Naive thymus-derived CD4-positive, alpha-beta T cell (primary cell): Measurements from ENCODE around the gene WDR70. TPM values are rescaled to one million over a fixed set of nuclear protein-coding genes. Genes with fewer than 3 reads are reported as not detected.

ENCODE experiments used
- ATAC-seq: fragments of 150-1000 bp; cut with Tn5 transposase; 2 replicates; pipeline ENCODE4 v1.10.0; 2021; ENCODE audit warnings: mild to moderate bottlenecking, moderate library complexity
- CTCF ChIA-PET: fragments of 350-600 bp; sonication (Branson Sonifier 250); formaldehyde crosslinking; loops from one replicate; lab custom pipeline; 2021; ENCODE audit warnings: antibody characterized with exemption; lab: Charles Lee
- POLR2A ChIA-PET: fragments of 350-600 bp; sonication (Branson Sonifier 250); formaldehyde crosslinking; loops from one replicate; lab custom pipeline; 2021; ENCODE audit warnings: antibody characterized with exemption, inconsistent platforms; lab: Charles Lee
- DNase-seq, 9 donors: peaks; one replicate each; pipeline versions ENCODE4 v3.0.0 to v3.0.0-alpha.2; 2020 to 2022; ENCODE audit warnings: mixed read lengths in 1 of 9
- H3K27ac ChIP-seq: one replicate; pipeline ENCODE4 v1.7.0; 2013; ENCODE audit warnings: mild to moderate bottlenecking, low read depth, low read length, moderate library complexity
- H3K27me3 ChIP-seq, 2 donors: one replicate each; pipeline ENCODE4 v1.7.0; 2013; ENCODE audit warnings: low read length in 2 of 2, mild to moderate bottlenecking in 2 of 2, moderate library complexity in 2 of 2; ENCODE audit not compliant: control insufficient read depth in 2 of 2, insufficient read depth in 2 of 2
- H3K36me3 ChIP-seq, 3 experiments: 1 replicate in 2 of 3; 2 replicates in 1 of 3; pipeline ENCODE4 v1.7.0; 2013; ENCODE audit warnings: low read length in 3 of 3, mild to moderate bottlenecking in 3 of 3, moderate library complexity in 1 of 3; ENCODE audit not compliant: insufficient read depth in 3 of 3, control insufficient read depth in 2 of 3
- H3K4me1 ChIP-seq, 2 donors: one replicate each; pipeline ENCODE4 v1.7.0; 2013; ENCODE audit warnings: low read length in 2 of 2, mild to moderate bottlenecking in 2 of 2, moderate library complexity in 1 of 2; ENCODE audit not compliant: control insufficient read depth in 2 of 2, insufficient read depth in 2 of 2
- H3K4me3 ChIP-seq: 2 replicates; pipeline ENCODE4 v1.7.0; 2013; ENCODE audit warnings: mild to moderate bottlenecking, low read length
- H3K9me3 ChIP-seq, 3 experiments: 1 replicate in 2 of 3; 2 replicates in 1 of 3; pipeline ENCODE4 v1.7.0; 2013; ENCODE audit warnings: low read length in 3 of 3; ENCODE audit not compliant: control insufficient read depth in 2 of 3
- H3K27ac Mint-ChIP-seq, 9 donors: one replicate each; pipeline ENCODE4 v1.8.0; 2020 to 2022; ENCODE audit warnings: mixed read lengths in 9 of 9, mild to moderate bottlenecking in 8 of 9, moderate library complexity in 5 of 9, inconsistent platforms in 2 of 9
- H3K27me3 Mint-ChIP-seq, 5 donors: one replicate each; pipeline ENCODE4 v1.8.0; 2021 to 2022; ENCODE audit warnings: mixed read lengths in 5 of 5, mild to moderate bottlenecking in 1 of 5
- H3K36me3 Mint-ChIP-seq, 5 donors: one replicate each; pipeline ENCODE4 v1.8.0; 2020 to 2022; ENCODE audit warnings: mixed read lengths in 5 of 5, mild to moderate bottlenecking in 3 of 5, inconsistent platforms in 1 of 5
- H3K4me1 Mint-ChIP-seq, 7 donors: one replicate each; pipeline ENCODE4 v1.8.0; 2020 to 2022; ENCODE audit warnings: mixed read lengths in 7 of 7, mild to moderate bottlenecking in 3 of 7, inconsistent platforms in 1 of 7
- H3K4me3 Mint-ChIP-seq, 10 donors: one replicate each; pipeline ENCODE4 v1.8.0; 2020 to 2022; ENCODE audit warnings: mild to moderate bottlenecking in 10 of 10, mixed read lengths in 10 of 10, moderate library complexity in 6 of 10, inconsistent platforms in 2 of 10
- H3K9me3 Mint-ChIP-seq, 11 donors: one replicate each; pipeline ENCODE4 v1.8.0; 2020 to 2022; ENCODE audit warnings: mixed read lengths in 11 of 11, mild to moderate bottlenecking in 4 of 11, inconsistent platforms in 1 of 11, moderate library complexity in 1 of 11
- intact Hi-C, 2 donors: fragments of 100-400 bp; cut with micrococcal nuclease; formaldehyde crosslinking; loops; one replicate each; pipeline ENCODE4 v1.15.1; 2023
- polyA plus RNA-seq, 2 donors: library from polyadenylated mRNA; unstranded; fragments of 300-500 nt; fragmentation: Illumina TruSeq; gene quantifications; one replicate each; pipeline ENCODE4 v1.2.3, GENCODE V29; 2021
- total RNA-seq, 6 experiments: library from RNA in 5 of 6; stranded (reverse) in 5 of 6; gene quantifications; 1 replicate in 5 of 6; 2 replicates in 1 of 6; pipeline ENCODE4 v1.2.3 and lab custom pipeline; 2021 to 2026

WDR70 gene
- total and polyA plus RNA-seq, 7 experiments from 2014 or later, result 17.7 to 41.4 (median 38.8) TPM

DNA sequence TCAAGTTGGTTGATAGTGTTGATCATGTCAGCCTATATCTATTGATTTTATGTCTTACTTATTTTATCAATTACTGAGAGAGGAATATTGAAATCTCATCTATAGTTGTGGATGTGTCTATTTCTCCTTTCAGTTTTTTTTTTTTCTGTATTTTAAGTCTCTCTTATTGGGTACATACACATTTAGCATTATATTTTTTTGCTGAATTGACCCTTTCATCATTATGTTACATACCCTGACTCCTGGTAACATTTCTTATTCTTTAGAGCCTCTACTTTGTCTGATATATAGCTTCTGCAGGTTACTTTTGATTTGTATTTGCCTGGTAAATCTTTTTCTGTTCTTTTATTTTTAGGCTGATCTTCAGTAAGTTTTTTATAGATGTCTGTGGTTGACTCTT, 281.2 kb downstream of the WDR70 start:
- Mint-ChIP-seq H3K4me3 (no peak overlapping the region), H3K36me3 (peaks cover 0 to 59% (median 32%) of the 10 kb centered on the region in 5 donors), H3K9me3 (peaks cover 0 to 5% (median 2%) of the 10 kb centered on the region in 11 donors), H3K27ac (peak overlapping the region in 1 of 9 donors; percentile 7), H3K4me1 (peaks cover 0 to 19% (median 15%) of the 10 kb centered on the region in 7 donors), H3K27me3 (no peaks in the 10 kb centered on the region)
- H3K27me3 ChIP-seq, result no peaks in the 10 kb centered on the region
- H3K4me1 ChIP-seq, result no peaks in the 10 kb centered on the region
- H3K27ac ChIP-seq, result no peak overlapping the region
- CTCF ChIA-PET, result no interaction called here
- no peaks in the 10 kb centered on the region for H3K36me3 ChIP-seq
- intact Hi-C loops, result no loop called here
- ATAC-seq, result no peak
- POLR2A ChIA-PET, result no interaction called here
- H3K9me3 ChIP-seq, result no peaks in the 10 kb centered on the region
- no peak overlapping the region for H3K4me3 ChIP-seq
- DNase-seq, result no peak

DNA sequence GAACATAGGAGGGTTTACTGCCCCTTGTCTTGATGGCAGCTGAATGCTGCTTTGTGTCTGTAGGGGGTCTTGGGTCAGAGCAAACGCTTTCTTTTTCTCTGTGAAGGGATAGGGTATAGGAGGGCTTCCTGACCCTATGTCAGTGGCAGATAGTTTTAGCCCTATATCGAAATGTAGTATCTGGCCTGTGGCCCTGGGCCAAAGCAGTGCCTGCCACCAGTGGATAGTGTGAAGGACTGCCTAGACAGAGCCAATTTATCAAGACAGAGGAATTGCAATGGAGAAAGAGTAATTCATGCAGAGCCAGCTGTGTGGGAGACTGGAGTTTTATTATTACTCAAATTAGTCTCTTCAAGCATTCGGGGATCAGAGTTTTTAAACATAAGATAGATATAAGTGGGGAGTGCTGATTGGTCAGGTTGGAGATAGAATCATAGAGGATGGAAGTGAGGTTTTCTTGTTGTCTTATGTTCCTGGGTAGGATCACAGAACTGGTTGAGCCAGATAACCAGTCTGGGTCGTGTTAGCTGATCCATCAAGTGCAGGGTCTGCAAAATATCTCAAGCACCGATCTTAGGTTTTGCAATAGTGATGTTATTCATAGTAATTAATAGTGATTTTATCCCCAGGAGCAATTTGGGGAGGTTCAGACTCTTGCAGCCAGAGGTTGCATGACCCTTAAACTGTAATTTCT, 282.3 kb downstream of the WDR70 start:
- DNase-seq (no peak), ATAC-seq (no peak)
- Mint-ChIP-seq H3K4me3 (no peak overlapping the region), H3K27me3 (no peaks in the 10 kb centered on the region), H3K4me1 (peaks cover 0 to 20% (median 14%) of the 10 kb centered on the region in 7 donors), H3K36me3 (peaks cover 0 to 56% (median 27%) of the 10 kb centered on the region in 5 donors), H3K9me3 (peaks cover 0 to 2% (median 0%) of the 10 kb centered on the region in 11 donors), H3K27ac (no peak overlapping the region)
- Histone ChIP-seq H3K36me3 (no peaks in the 10 kb centered on the region), H3K27ac (no peak overlapping the region), H3K9me3 (no peaks in the 10 kb centered on the region), H3K4me3 (no peak overlapping the region), H3K27me3 (no peaks in the 10 kb centered on the region), H3K4me1 (no peaks in the 10 kb centered on the region)
- intact Hi-C loops, result no loop called here
- POLR2A ChIA-PET, result no interaction called here
- CTCF ChIA-PET, result interaction anchor here (0.6 kb wide), 1 partner anchor 329 kb away, joined by 6 read pairs; no protein-coding TSS in a partner anchor

DNA sequence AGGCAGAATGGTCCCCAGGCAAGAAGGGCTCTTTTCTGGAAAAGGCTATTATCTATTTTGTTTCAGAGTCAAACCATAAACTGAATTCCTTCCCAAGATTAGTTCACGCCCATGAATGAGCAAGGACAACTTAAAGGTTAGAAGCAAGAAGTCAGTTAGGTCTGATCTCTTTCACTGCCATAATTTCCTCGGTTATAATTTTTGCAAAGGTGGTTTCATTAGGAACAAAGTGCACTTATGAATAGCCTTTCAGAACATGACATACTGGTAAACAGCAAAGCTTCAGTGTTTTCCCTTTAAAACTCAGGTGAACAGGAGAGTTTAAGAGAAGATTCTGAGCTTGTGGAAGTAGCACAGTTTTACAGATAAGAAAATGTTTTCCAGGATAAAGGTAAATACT, 282.8 kb downstream of the WDR70 start:
- no peaks in the 10 kb centered on the region for H3K4me1 ChIP-seq
- ATAC-seq (no peak), DNase-seq (no peak)
- no peak overlapping the region for H3K4me3 ChIP-seq
- H3K27ac ChIP-seq, result no peak overlapping the region
- Mint-ChIP-seq H3K4me3 (no peak overlapping the region), H3K36me3 (peaks cover 0 to 57% (median 27%) of the 10 kb centered on the region in 5 donors), H3K27ac (no peak overlapping the region), H3K27me3 (no peaks in the 10 kb centered on the region), H3K4me1 (peaks cover 0 to 20% (median 14%) of the 10 kb centered on the region in 7 donors), H3K9me3 (peaks cover 0 to 2% (median 0%) of the 10 kb centered on the region in 11 donors)
- no peaks in the 10 kb centered on the region for H3K27me3 ChIP-seq
- no peaks in the 10 kb centered on the region for H3K36me3 ChIP-seq
- intact Hi-C loops, result no loop called here
- H3K9me3 ChIP-seq, result no peaks in the 10 kb centered on the region
- POLR2A ChIA-PET, result no interaction called here
- CTCF ChIA-PET, result interaction anchor here (0.6 kb wide), 1 partner anchor 330 kb away, joined by 6 read pairs; no protein-coding TSS in a partner anchor

DNA sequence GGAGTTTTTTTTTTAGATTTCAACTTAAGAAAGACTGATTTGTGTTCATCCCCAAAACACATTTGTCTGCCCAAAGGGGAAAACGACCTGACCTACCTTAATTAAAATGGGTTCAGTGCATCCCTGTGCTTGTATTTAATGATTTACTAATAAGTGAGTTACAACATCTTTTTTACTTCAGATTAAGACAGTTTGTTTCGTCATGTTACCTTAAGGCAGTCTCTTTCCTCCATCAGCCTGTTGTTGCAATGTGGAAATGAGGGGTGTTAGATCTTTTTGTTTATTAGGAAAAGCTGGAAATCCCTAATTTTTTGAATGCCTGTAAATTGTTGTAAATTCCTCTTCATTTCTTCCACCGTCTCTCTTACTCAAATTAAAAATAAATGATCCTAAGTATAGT, 283.2 kb downstream of the WDR70 start:
- H3K4me1 Mint-ChIP-seq, result peaks cover 0 to 20% (median 14%) of the 10 kb centered on the region in 7 donors
- ChIA-PET CTCF (interaction anchor here (0.6 kb wide), 1 partner anchor 330 kb away, joined by 6 read pairs; no protein-coding TSS in a partner anchor), POLR2A (no interaction called here)
- DNase-seq, result no peak
- H3K36me3 Mint-ChIP-seq, result peaks cover 0 to 56% (median 27%) of the 10 kb centered on the region in 5 donors
- Histone ChIP-seq H3K4me3 (no peak overlapping the region), H3K4me1 (no peaks in the 10 kb centered on the region), H3K9me3 (no peaks in the 10 kb centered on the region), H3K27me3 (no peaks in the 10 kb centered on the region), H3K27ac (no peak overlapping the region), H3K36me3 (no peaks in the 10 kb centered on the region)
- H3K9me3 Mint-ChIP-seq, result peaks cover 0 to 2% (median 0%) of the 10 kb centered on the region in 11 donors
- no peak for ATAC-seq
- H3K27me3 Mint-ChIP-seq, result no peaks in the 10 kb centered on the region
- intact Hi-C loops, result no loop called here
- H3K4me3 Mint-ChIP-seq, result no peak overlapping the region
- H3K27ac Mint-ChIP-seq, result peak overlapping the region in 1 of 9 donors; percentile 32

DNA sequence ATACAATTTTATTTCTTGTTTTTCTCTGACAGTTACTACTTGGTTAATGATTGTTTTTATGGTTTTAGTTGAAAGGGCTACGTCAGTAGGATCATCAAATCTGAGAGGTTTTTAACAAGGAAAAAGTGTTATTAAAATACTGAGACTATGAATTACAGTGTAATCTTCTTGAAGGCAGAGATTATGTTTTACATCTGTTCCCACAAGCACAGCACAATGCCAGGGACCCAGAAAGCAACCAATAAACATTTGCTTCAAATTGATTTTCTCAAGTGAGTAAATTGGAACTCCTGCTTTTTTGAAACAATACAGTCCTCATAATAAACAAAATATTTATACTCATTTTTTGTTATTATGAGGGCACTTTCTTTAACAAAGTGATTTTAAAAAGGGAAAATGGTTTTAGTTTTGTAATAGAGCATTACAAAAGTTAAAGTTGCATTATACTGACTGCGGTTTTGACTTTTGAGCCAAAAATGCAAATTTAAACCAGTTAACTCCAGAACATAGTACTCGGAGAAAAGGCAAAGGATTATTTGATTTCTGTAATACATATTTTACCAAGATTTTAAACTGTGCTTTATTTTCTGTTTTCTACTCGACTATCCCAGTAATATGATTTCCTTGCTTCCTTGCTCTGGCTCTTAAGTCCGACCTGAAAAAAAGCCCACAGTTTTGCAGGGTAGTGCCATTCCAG, 283.8 kb downstream of the WDR70 start:
- no peaks in the 10 kb centered on the region for H3K4me1 ChIP-seq
- Mint-ChIP-seq H3K27ac (peak overlapping the region in 1 of 9 donors; percentile 32), H3K4me3 (no peak overlapping the region), H3K4me1 (peaks cover 0 to 20% (median 11%) of the 10 kb centered on the region in 7 donors), H3K27me3 (no peaks in the 10 kb centered on the region), H3K36me3 (peaks cover 0 to 52% (median 27%) of the 10 kb centered on the region in 5 donors), H3K9me3 (peaks cover 0 to 2% (median 0%) of the 10 kb centered on the region in 11 donors)
- no peak for ATAC-seq
- no peaks in the 10 kb centered on the region for H3K9me3 ChIP-seq
- intact Hi-C loops, result no loop called here
- no peaks in the 10 kb centered on the region for H3K36me3 ChIP-seq
- CTCF ChIA-PET, result no interaction called here
- DNase-seq, result no peak
- POLR2A ChIA-PET, result no interaction called here
- H3K27me3 ChIP-seq, result no peaks in the 10 kb centered on the region
- no peak overlapping the region for H3K27ac ChIP-seq
- no peak overlapping the region for H3K4me3 ChIP-seq

DNA sequence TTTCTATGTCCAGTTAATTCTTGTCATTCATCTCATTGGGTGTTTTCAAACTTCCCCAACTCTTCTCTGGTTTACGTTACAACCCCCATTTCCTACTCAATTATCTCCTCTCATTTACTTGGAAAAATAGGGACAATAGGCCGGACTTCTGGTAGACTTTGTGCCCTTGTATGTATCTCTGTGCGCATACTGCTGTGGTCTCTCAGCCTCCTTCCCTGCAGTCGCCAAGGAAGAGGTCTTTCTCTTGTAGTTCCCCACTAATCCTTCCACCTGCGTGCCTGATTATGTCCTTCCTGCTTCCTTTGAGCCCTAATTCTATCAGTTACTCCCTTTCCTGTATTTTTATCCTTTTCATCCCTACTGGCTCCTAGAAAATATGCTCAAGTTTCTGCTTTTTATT, 284.4 kb downstream of the WDR70 start:
- Histone ChIP-seq H3K36me3 (no peaks in the 10 kb centered on the region), H3K9me3 (no peaks in the 10 kb centered on the region), H3K27ac (no peak overlapping the region), H3K4me3 (no peak overlapping the region), H3K27me3 (peaks cover 0 to 2% of the 10 kb centered on the region in 2 donors), H3K4me1 (no peaks in the 10 kb centered on the region)
- no peak overlapping the region for H3K4me3 Mint-ChIP-seq
- H3K36me3 Mint-ChIP-seq, result peaks cover 0 to 54% (median 27%) of the 10 kb centered on the region in 5 donors
- H3K27me3 Mint-ChIP-seq, result no peaks in the 10 kb centered on the region
- peaks cover 0 to 20% (median 11%) of the 10 kb centered on the region in 7 donors for H3K4me1 Mint-ChIP-seq
- DNase-seq (no peak), ATAC-seq (no peak)
- CTCF ChIA-PET, result no interaction called here
- no peak overlapping the region for H3K27ac Mint-ChIP-seq
- POLR2A ChIA-PET, result no interaction called here
- intact Hi-C loops, result no loop called here
- H3K9me3 Mint-ChIP-seq, result peaks cover 0 to 2% (median 0%) of the 10 kb centered on the region in 11 donors
